K562 (cell line): ENCODE measurements around the gene CISD2. TPM values are rescaled to one million over a fixed set of nuclear protein-coding genes. Genes with fewer than 3 reads are reported as not detected.

ENCODE experiments used
- ATAC-seq: fragments of 200-7000 bp; cut with Tn5 transposase; 3 replicates; pipeline ENCODE4 v1.9.1; 2020; ENCODE audit warnings: moderate library complexity
- Bru-seq: library from RNA; stranded (reverse); fragments of 400-500 nt; gene quantifications from one replicate; lab custom pipeline; 2021; lab: Mats Ljungman, UMichigan
- BruChase-seq, 2 experiments: library from RNA; stranded (reverse); fragments of 400-500 nt; gene quantifications; one replicate each; lab custom pipeline; 2021; lab: Mats Ljungman, UMichigan
- BruUV-seq: library from RNA; stranded (reverse); fragments of 400-500 nt; replicated peaks from 2 replicates; lab custom pipeline; 2021; lab: Mats Ljungman, UMichigan
- CTCF ChIA-PET: fragments of 300-600 bp; formaldehyde crosslinking; extraction: SDS; loops from one replicate; lab custom pipeline; 2021; ENCODE audit warnings: low intra/inter-chr PET ratio; lab: Yijun Ruan, JAX
- POLR2A ChIA-PET: fragments of 300-600, 350-650 bp; sonication (Branson Sonifier 250); formaldehyde crosslinking; extraction: SDS; loops from one replicate; lab custom pipeline; 2021; ENCODE audit warnings: antibody characterized with exemption, inconsistent platforms; lab: Yijun Ruan, JAX
- DNase-seq, 4 experiments: peaks; one replicate each; pipeline versions ENCODE4 v3.0.0 to v3.0.0-alpha.2; 2011 to 2018; ENCODE audit warnings: low spot score in 3 of 4, mixed read lengths in 3 of 4; ENCODE audit errors: extremely low read depth in 1 of 4
- FAIRE-seq: peaks from 2 replicates; lab custom pipeline; 2011; peaks lifted over from hg19 to GRCh38; lab: Jason Lieb, UNC
- H2AFZ ChIP-seq: 2 replicates; pipeline ENCODE4 v1.6.0; 2011; ENCODE audit warnings: low read depth, low read length, control low read depth, inconsistent platforms
- H3K27ac ChIP-seq: fragments of 200-600 bp; 3 replicates; pipeline ENCODE4 v1.8.0; 2011; ENCODE audit warnings: low read depth, mild to moderate bottlenecking, control low read depth, inconsistent platforms, low read length, moderate library complexity, mixed read lengths; ENCODE audit errors: extremely low read depth
- H3K27me3 ChIP-seq, 2 experiments: fragments of 300-600 bp in 1 of 2; 2 replicates in 1 of 2; 3 replicates in 1 of 2; pipeline versions ENCODE4 v1.6.0 to v1.8.0; 2011; ENCODE audit warnings: inconsistent platforms in 2 of 2, low read length in 2 of 2, mild to moderate bottlenecking in 1 of 2, mixed read lengths in 1 of 2, moderate library complexity in 1 of 2; ENCODE audit not compliant: control insufficient read depth in 2 of 2, insufficient read depth in 2 of 2
- H3K36me3 ChIP-seq: fragments of 300-600 bp; 3 replicates; pipeline ENCODE4 v1.8.0; 2011; ENCODE audit warnings: mild to moderate bottlenecking, low read length, inconsistent platforms; ENCODE audit not compliant: control insufficient read depth, insufficient read depth
- H3K4me1 ChIP-seq, 2 experiments: fragments of 200-600 bp in 1 of 2; replicated peaks in 1 of 2; 2 replicates in 1 of 2; 3 replicates in 1 of 2; pipeline versions ENCODE4 v1.5.1 to v1.8.0; 2011; ENCODE audit warnings: inconsistent platforms in 2 of 2, low read length in 2 of 2, mild to moderate bottlenecking in 1 of 2, mixed read lengths in 1 of 2, moderate library complexity in 1 of 2; ENCODE audit not compliant: control insufficient read depth in 2 of 2, insufficient read depth in 2 of 2
- H3K4me2 ChIP-seq: 2 replicates; pipeline ENCODE4 v1.6.1; 2011; ENCODE audit warnings: low read length, control low read depth, inconsistent platforms, mixed read lengths; ENCODE audit not compliant: insufficient read depth
- H3K4me3 ChIP-seq: fragments of 200-600 bp; sonication (generic), shearing (Covaris generic); 2 replicates; pipeline ENCODE4 v1.5.1; 2016; ENCODE audit warnings: control low read depth, inconsistent platforms
- H3K79me2 ChIP-seq: fragments of 200-600 bp; 3 replicates; pipeline ENCODE4 v1.8.0; 2011; ENCODE audit warnings: low read length, inconsistent platforms; ENCODE audit not compliant: control insufficient read depth, insufficient read depth
- H3K9ac ChIP-seq, 2 experiments: 2 replicates each; pipeline versions ENCODE4 v1.6.0 to v1.6.1; 2011; ENCODE audit warnings: low read depth in 2 of 2, low read length in 2 of 2, control low read depth in 1 of 2, inconsistent platforms in 1 of 2, mild to moderate bottlenecking in 1 of 2, mixed read lengths in 1 of 2; ENCODE audit not compliant: insufficient read depth in 1 of 2
- H3K9me1 ChIP-seq: one replicate; pipeline ENCODE4 v1.6.0; 2011; ENCODE audit warnings: inconsistent platforms, mild to moderate bottlenecking, low read length, moderate library complexity; ENCODE audit not compliant: control insufficient read depth, insufficient read depth
- H3K9me3 ChIP-seq: replicated peaks from 2 replicates; pipeline ENCODE4 v1.5.1; 2011; ENCODE audit warnings: low read depth, low read length, inconsistent platforms; ENCODE audit not compliant: control insufficient read depth, insufficient read depth
- H4K20me1 ChIP-seq: replicated peaks from 2 replicates; pipeline ENCODE4 v1.6.1; 2011; ENCODE audit warnings: low read length, inconsistent platforms, mixed read lengths; ENCODE audit not compliant: control insufficient read depth, insufficient read depth
- ATF1 ChIP-seq, 2 experiments: fragments of 450-650 bp in 1 of 2; IDR thresholded peaks; 2 replicates each; pipeline ENCODE4 v1.6.1; 2016; ENCODE audit warnings: missing compliant biosample characterization in 1 of 2, missing genetic modification characterization in 1 of 2
- CREM ChIP-seq: IDR thresholded peaks from 2 replicates; pipeline ENCODE4 v1.6.1; 2014; ENCODE audit warnings: antibody characterized with exemption, low read depth
- ESRRA ChIP-seq: fragments of 450-650 bp; IDR thresholded peaks from 2 replicates; pipeline ENCODE4 v1.6.1; 2014; ENCODE audit warnings: low read depth, mild to moderate bottlenecking, moderate library complexity, borderline replicate concordance
- GABPA ChIP-seq: fragments of 200-800 bp; sonication (Bioruptor generic); conservative IDR thresholded peaks from 2 replicates; pipeline ENCODE4 v1.6.1; 2016; ENCODE audit warnings: low read depth, missing genetic modification characterization, missing compliant biosample characterization
- HDAC1 ChIP-seq, 2 experiments: fragments of 450-650 bp; IDR thresholded peaks; 2 replicates each; pipeline ENCODE4 v1.6.1; 2016 to 2017; ENCODE audit warnings: inconsistent platforms in 1 of 2, mild to moderate bottlenecking in 1 of 2, moderate library complexity in 1 of 2
- KAT7 ChIP-seq: sonication (generic); formaldehyde crosslinking; IDR thresholded peaks from 2 replicates; pipeline ENCODE4 v1.8.0; 2022; ENCODE audit warnings: missing genetic modification reagents, mild to moderate bottlenecking, borderline replicate concordance
- NFIC ChIP-seq: fragments of 450-650 bp; IDR thresholded peaks from 2 replicates; pipeline ENCODE4 v1.6.1; 2017; ENCODE audit warnings: mild to moderate bottlenecking, inconsistent platforms
- PTRF ChIP-seq: fragments of 450-650 bp; IDR thresholded peaks from 2 replicates; pipeline ENCODE4 v1.6.1; 2016; ENCODE audit warnings: mild to moderate bottlenecking, missing genetic modification characterization, missing compliant biosample characterization
- RCOR1 ChIP-seq, 2 experiments: IDR thresholded peaks; 2 replicates each; pipeline ENCODE4 v1.6.1; 2012; ENCODE audit warnings: low read depth in 2 of 2, low read length in 2 of 2, borderline replicate concordance in 1 of 2, improper control_type of control experiment in 1 of 2
- SPI1 ChIP-seq: IDR thresholded peaks from 2 replicates; pipeline ENCODE4 v1.6.1; 2011; ENCODE audit warnings: low read depth, low read length, control low read depth, borderline replicate concordance
- TAL1 ChIP-seq: fragments of 450-650 bp; IDR thresholded peaks from 2 replicates; pipeline ENCODE4 v1.6.1; 2016; ENCODE audit warnings: mild to moderate bottlenecking
- TFAP4 ChIP-seq: sonication (generic); formaldehyde crosslinking; IDR thresholded peaks from 2 replicates; pipeline ENCODE4 v1.8.0; 2022; ENCODE audit warnings: missing genetic modification reagents, mild to moderate bottlenecking, moderate library complexity, borderline replicate concordance
- TOE1 ChIP-seq, 2 experiments: fragments of 450-650 bp in 1 of 2; sonication (generic) in 1 of 2; formaldehyde crosslinking in 1 of 2; IDR thresholded peaks; 2 replicates each; pipeline versions ENCODE4 v1.7.1 to v1.8.0; 2016 to 2022; ENCODE audit warnings: borderline replicate concordance in 2 of 2, mild to moderate bottlenecking in 2 of 2, antibody characterized with exemption in 1 of 2, inconsistent platforms in 1 of 2, low read depth in 1 of 2, missing genetic modification reagents in 1 of 2, moderate library complexity in 1 of 2
- ZNF766 ChIP-seq: fragments of 200-800 bp; sonication (Bioruptor generic); conservative IDR thresholded peaks from 2 replicates; pipeline ENCODE4 v1.6.1; 2016; ENCODE audit warnings: missing genetic modification characterization, missing compliant biosample characterization
- WGBS: fragments of 100-300 bp; shearing (Covaris generic); methylation state at CpG from one replicate; pipeline ENCODE4 v1.1.6; 2016; ENCODE audit warnings: low coverage, mixed read lengths; ENCODE audit not compliant: insufficient coverage; ENCODE audit errors: missing lambda C conversion rate; 5-methylcytosine and 5-hydroxymethylcytosine counted together
- in situ Hi-C: fragments of 300-500 bp; cut with MboI; formaldehyde crosslinking; loops from 4 replicates; pipeline ENCODE4 v1.15.0; 2018; ENCODE audit warnings: inconsistent platforms, mixed read lengths
- intact Hi-C: fragments of 100-400 bp; cut with micrococcal nuclease; formaldehyde crosslinking; loops from 2 replicates; pipeline ENCODE4 v1.14.2; 2022
- long read RNA-seq, 3 experiments: library from polyadenylated mRNA in 2 of 3; library from RNA in 1 of 3; unstranded in 2 of 3; stranded (forward) in 1 of 3; transcript quantifications; one replicate each; pipeline ENCODE4 v2.0.0, GENCODE V29; 2019 to 2022
- polyA minus RNA-seq, 3 experiments: library from RNA; depleted of rRNA, polyadenylated mRNA; stranded (reverse); fragments of >200 nt; gene quantifications; 2 replicates each; pipeline ENCODE4 v1.2.3, GENCODE V29; 2011
- polyA plus RNA-seq, 8 experiments: library from polyadenylated mRNA; depleted of rRNA in 4 of 8; stranded (reverse) in 5 of 8; unstranded in 3 of 8; fragments of >200 nt; fragmentation: Nextera tagmentation in 2 of 8; fragmentation: Illumina TruSeq in 1 of 8; extraction: Ambion mirVana in 2 of 8; extraction: Trizol in 1 of 8; gene quantifications; 2 replicates each; pipeline versions ENCODE4 v1.2.1 to v1.2.3, GENCODE V29; 2011 to 2014; ENCODE audit warnings: inconsistent platforms in 1 of 8, missing spikeins in 1 of 8
- total RNA-seq, 7 experiments: library from RNA; depleted of rRNA in 6 of 7; stranded (reverse); fragments of >200 nt in 6 of 7; fragmentation: Illumina TruSeq in 2 of 7; extraction: Trizol in 2 of 7; gene quantifications; 2 replicates each; pipeline versions ENCODE4 v1.2.1 to v1.2.3, GENCODE V29; 2011 to 2021; ENCODE audit warnings: low replicate concordance in 1 of 7

CISD2 gene
- 16.2 and 28.9 TPM in 2 replicates for total RNA-seq (2011; cell fraction: chromatin; rRNA removed; ENCODE audit: low replicate concordance)
- total RNA-seq (2011; cell fraction: nucleolus; rRNA removed), result 30.3 and 34.9 TPM in 2 replicates
- 34.8 and 44.1 TPM in 2 replicates for total RNA-seq (2011; cell fraction: nucleoplasm; rRNA removed)
- 37.8 and 53.7 TPM in 2 replicates for total RNA-seq (2014; rRNA removed)
- 68.4 and 73.7 TPM in 2 replicates for total RNA-seq (2014; rRNA removed; fragmentation: Illumina TruSeq; extraction: Trizol)
- 53.2 and 59.8 TPM in 2 replicates for total RNA-seq (2015; rRNA removed; fragmentation: Illumina TruSeq; extraction: Trizol)
- total RNA-seq (2021), result 50.2 and 55.9 TPM in 2 replicates
- polyA plus RNA-seq (2011; rRNA removed), result 48.3 and 69.5 TPM in 2 replicates
- polyA plus RNA-seq (2011; cell fraction: cytosol; rRNA removed), result 22.1 and 27.2 TPM in 2 replicates
- polyA plus RNA-seq (2011; cell fraction: nucleus; rRNA removed), result 15.0 and 15.3 TPM in 2 replicates
- polyA plus RNA-seq (2012), result 78.0 and 85.1 TPM in 2 replicates
- 47.1 and 53.5 TPM in 2 replicates for polyA plus RNA-seq (2014; fragmentation: Illumina TruSeq; extraction: Trizol)
- 10 to 100 TPM; 87.2 to 91.4 TPM for polyA plus RNA-seq (2014; fragmentation: Nextera tagmentation; extraction: Ambion mirVana)
- polyA plus RNA-seq (2014; rRNA removed), result 46.9 and 54.2 TPM in 2 replicates
- 21.6 and 27.4 TPM in 2 replicates for polyA minus RNA-seq (2011; rRNA and poly(A)+ RNA removed)
- 11.4 and 21.0 TPM in 2 replicates for polyA minus RNA-seq (2011; cell fraction: cytosol; rRNA and poly(A)+ RNA removed)
- 5.1 and 8.3 TPM in 2 replicates for polyA minus RNA-seq (2011; cell fraction: nucleus; rRNA and poly(A)+ RNA removed)
- percentile 89 among the genes with signal in this experiment for Bru-seq, nascent RNA
- percentile 85 among the genes with signal in this experiment for BruChase-seq, experiment 1, labeled RNA remaining after a 2-hour chase
- percentile 82 among the genes with signal in this experiment for BruChase-seq, experiment 2, labeled RNA remaining after a 6-hour chase
- long read RNA-seq, experiment 1, full-length matches to known transcripts, result 274 of 284 reads
- long read RNA-seq, experiment 1, partial matches to known transcripts, result 1 of 284 reads
- long read RNA-seq, experiment 1, other reads (novel, unspliced or antisense), result 9 of 284 reads
- long read RNA-seq, experiment 2, full-length matches to known transcripts, result 39 of 72 reads
- long read RNA-seq, experiment 2, partial matches to known transcripts, result 0 of 72 reads
- long read RNA-seq, experiment 2, other reads (novel, unspliced or antisense), result 33 of 72 reads
- long read RNA-seq, experiment 3, full-length matches to known transcripts, result 147 of 152 reads
- long read RNA-seq, experiment 3, partial matches to known transcripts, result 3 of 152 reads
- long read RNA-seq, experiment 3, other reads (novel, unspliced or antisense), result 2 of 152 reads

- in situ Hi-C loops (no loop called here), intact Hi-C loops (loop anchor here (1.0 to 5.0 kb wide), 4 partner anchors 41 to 223 kb away; partner anchors contain the start of gene MANBA)
- Histone ChIP-seq H3K4me3 (peak within 1 kb of the TSS; percentile 59), H3K4me1 (peaks cover 8 to 10% of the 10 kb centered on the region in 2 experiments), H3K27me3 (no peaks in the 10 kb centered on the region), H3K27ac (peak within 1 kb of the TSS; percentile 98), H3K36me3 (peaks cover 18% of the 10 kb centered on the region; the same call in 2 of the 3 replicates), H4K20me1 (no peaks in the 10 kb centered on the region), H3K9me3 (peaks cover under 1% of the 10 kb centered on the region), H3K4me2 (peak within 1 kb of the TSS; percentile 95), H2AFZ (peak within 1 kb of the TSS; percentile 98), H3K9ac (peak within 1 kb of the TSS; percentile 93 to 97), H3K79me2 (peaks cover 95% of the 10 kb centered on the region), H3K9me1 (no peaks in the 10 kb centered on the region)
- ChIA-PET POLR2A (interaction anchor here (0.6 to 3.3 kb wide), 11 partner anchors 16 to 307 kb away, joined by 3 to 48 read pairs (median 4); partner anchors contain the start of gene UBE2D3), CTCF (no interaction called here)
- FAIRE-seq, result peak; percentile 75
- peak; percentile 83 for ATAC-seq
- peak; percentile 85 to 95 (median 88) for DNase-seq
- no TSS peak for BruUV-seq
- WGBS, result under 1% methylated on average over 55 of the region's 71 CpGs
- TF ChIP-seq CREM, result peak; percentile 89
- peak; percentile 92 for TF ChIP-seq TOE1 (IDR thresholded peaks at IDR 0.05; ENCODE audit: borderline replicate concordance)
- TF ChIP-seq TOE1 (CRISPR knock-in tag; IDR thresholded peaks at IDR 0.05; ENCODE audit: borderline replicate concordance, low read depth), result no peak
- TF ChIP-seq HDAC1 (IDR thresholded peaks at IDR 0.05), result peak in 1 of 2 experiments; percentile 84; a peak in 2 of 4 replicates
- peak; percentile 97; the same call in 1 of the 2 replicates for TF ChIP-seq KAT7
- peak; percentile 57; the same call in 1 of the 2 replicates for TF ChIP-seq ATF1 (CRISPR knock-in tag; IDR thresholded peaks at IDR 0.05)
- peak; percentile 92 for TF ChIP-seq ATF1 (tag; IDR thresholded peaks at IDR 0.05)
- TF ChIP-seq ZNF766 (CRISPR knock-in tag), result peak; percentile 26; the same call in 1 of the 2 replicates
- peak; percentile 15; the same call in 1 of the 2 replicates for TF ChIP-seq TAL1
- no peak for TF ChIP-seq PTRF
- TF ChIP-seq TFAP4, result peak; percentile 86
- TF ChIP-seq GABPA (tag), result peak; percentile 64
- peak; percentile 16; the same call in 1 of the 2 replicates for TF ChIP-seq SPI1
- TF ChIP-seq ESRRA, result 0 out of 2 replicates have a peak, but pooled peaks have one; percentile 21
- TF ChIP-seq NFIC, result 0 out of 2 replicates have a peak, but pooled peaks have one; percentile 32
- TF ChIP-seq RCOR1 (IDR thresholded peaks at IDR 0.05; ENCODE audit: borderline replicate concordance in 1 of 2, low read depth in 2 of 2, low read length in 2 of 2), result peak in 1 of 2 experiments; percentile 29; a peak in 2 of 4 replicates
These were observed at the start of gene CISD2 for GRCh38 chr4:102868781-102869568. TSS of gene CISD2 (plus strand) at chr4:102868992. CDS start at chr4:102869085, 93 bp downstream.
